ENCODE results near the gene NRIP3.

DNA sequence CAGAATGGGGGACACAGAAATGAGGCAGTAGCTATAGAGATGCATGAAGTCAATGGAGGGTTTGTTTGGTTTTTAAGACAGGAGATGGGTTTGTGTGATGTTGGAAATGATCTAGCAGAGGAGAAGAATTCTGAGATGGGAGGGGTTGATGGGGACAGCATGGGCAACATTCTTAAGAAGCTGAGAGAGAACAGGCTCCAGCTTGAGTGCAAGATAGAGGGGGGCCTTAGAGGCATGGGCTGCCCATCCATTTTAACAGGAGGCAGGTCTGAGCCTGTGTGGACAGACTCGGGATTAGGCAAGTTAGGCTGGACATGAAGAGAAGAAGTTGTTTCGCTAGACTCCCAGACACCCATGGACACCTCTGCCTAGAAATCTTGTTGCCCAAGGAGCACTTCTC is 37.9 kb upstream of the NRIP3 start:
- no peak for TF ChIP-seq CTCF (IDR thresholded peaks at IDR 0.05)
- TF ChIP-seq POLR2A (IDR thresholded peaks at IDR 0.05): no peak

Measured in ovary (tissue), 3 donors.